ENCODE measurements around the gene DYNC1H1. TPM values are rescaled to one million over a fixed set of nuclear protein-coding genes. Genes with fewer than 3 reads are reported as not detected.

DYNC1H1 gene
- total RNA-seq, 1 experiment from 2014 or later = 438 TPM

DNA sequence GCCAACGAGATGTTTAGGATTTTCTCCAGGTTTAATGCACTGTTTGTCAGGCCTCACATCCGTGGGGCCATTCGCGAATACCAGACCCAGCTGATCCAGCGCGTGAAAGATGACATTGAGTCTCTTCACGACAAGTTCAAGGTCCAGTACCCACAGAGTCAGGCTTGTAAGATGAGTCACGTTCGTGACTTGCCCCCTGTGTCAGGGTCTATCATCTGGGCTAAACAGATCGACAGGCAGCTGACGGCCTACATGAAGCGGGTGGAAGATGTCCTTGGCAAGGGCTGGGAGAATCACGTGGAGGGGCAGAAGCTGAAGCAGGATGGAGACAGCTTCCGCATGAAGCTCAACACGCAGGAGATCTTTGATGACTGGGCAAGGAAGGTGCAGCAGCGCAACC lies 21.6 kb downstream of the DYNC1H1 start (continued):
- TF ChIP-seq ZNF232 (CRISPR knock-in tag; IDR thresholded peaks at IDR 0.05) = no peak
- TF ChIP-seq, protein P1, sequence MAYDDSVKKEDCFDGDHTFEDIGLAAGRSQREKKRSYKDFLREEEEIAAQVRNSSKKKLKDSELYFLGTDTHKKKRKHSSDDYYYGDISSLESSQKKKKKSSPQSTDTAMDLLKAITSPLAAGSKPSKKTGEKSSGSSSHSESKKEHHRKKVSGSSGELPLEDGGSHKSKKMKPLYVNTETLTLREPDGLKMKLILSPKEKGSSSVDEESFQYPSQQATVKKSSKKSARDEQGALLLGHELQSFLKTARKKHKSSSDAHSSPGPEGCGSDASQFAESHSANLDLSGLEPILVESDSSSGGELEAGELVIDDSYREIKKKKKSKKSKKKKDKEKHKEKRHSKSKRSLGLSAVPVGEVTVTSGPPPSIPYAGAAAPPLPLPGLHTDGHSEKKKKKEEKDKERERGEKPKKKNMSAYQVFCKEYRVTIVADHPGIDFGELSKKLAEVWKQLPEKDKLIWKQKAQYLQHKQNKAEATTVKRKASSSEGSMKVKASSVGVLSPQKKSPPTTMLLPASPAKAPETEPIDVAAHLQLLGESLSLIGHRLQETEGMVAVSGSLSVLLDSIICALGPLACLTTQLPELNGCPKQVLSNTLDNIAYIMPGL (CRISPR knock-in tag; IDR thresholded peaks at IDR 0.05) = no peak

DNA sequence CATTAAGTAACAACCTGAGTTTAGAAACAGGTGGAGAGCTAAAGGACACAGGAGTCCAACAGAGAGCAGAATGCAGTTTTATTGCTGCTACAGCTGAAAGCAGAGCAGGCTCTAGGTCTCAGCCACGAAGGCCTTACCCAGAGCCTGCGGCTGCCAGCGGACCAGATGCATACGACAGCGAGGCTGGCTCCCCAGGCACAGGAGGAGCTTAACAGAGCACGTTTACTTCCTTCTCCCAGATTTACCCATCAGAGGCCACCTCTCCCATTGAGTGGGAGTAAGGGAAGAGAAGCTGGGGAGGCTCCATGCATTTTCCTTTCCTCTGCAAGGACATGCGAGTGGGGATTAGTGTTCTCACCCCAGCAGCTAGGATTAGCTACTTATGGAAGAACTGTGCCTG lies 22.6 kb downstream of the DYNC1H1 start:
- Mint-ChIP-seq H3K27ac (no peak overlapping the region), H3K4me3 (no peak overlapping the region), H3K4me1 (no peaks in the 10 kb centered on the region), H3K36me3 (peaks cover 72% of the 10 kb centered on the region), H3K9me3 (no peaks in the 10 kb centered on the region), H3K27me3 (ENCODE audit: low read depth) (no peaks in the 10 kb centered on the region)
- ATAC-seq (no peak), DNase-seq (ENCODE audit: low spot score) (no peak)
- no peak for TF ChIP-seq ZNF121 (CRISPR knock-in tag; IDR thresholded peaks at IDR 0.05)
- no peak for TF ChIP-seq ESRRA (CRISPR knock-in tag; IDR thresholded peaks at IDR 0.05; ENCODE audit: borderline replicate concordance)
- TF ChIP-seq, protein P2, sequence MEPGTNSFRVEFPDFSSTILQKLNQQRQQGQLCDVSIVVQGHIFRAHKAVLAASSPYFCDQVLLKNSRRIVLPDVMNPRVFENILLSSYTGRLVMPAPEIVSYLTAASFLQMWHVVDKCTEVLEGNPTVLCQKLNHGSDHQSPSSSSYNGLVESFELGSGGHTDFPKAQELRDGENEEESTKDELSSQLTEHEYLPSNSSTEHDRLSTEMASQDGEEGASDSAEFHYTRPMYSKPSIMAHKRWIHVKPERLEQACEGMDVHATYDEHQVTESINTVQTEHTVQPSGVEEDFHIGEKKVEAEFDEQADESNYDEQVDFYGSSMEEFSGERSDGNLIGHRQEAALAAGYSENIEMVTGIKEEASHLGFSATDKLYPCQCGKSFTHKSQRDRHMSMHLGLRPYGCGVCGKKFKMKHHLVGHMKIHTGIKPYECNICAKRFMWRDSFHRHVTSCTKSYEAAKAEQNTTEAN (CRISPR knock-in tag; IDR thresholded peaks at IDR 0.05) = no peak
- TF ChIP-seq, protein P3, sequence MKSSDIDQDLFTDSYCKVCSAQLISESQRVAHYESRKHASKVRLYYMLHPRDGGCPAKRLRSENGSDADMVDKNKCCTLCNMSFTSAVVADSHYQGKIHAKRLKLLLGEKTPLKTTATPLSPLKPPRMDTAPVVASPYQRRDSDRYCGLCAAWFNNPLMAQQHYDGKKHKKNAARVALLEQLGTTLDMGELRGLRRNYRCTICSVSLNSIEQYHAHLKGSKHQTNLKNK (CRISPR knock-in tag; IDR thresholded peaks at IDR 0.05) = no peak
- no peak for TF ChIP-seq NFATC4 (CRISPR knock-in tag; IDR thresholded peaks at IDR 0.05)
- no peak for TF ChIP-seq ZNF138 (CRISPR knock-in tag; conservative IDR thresholded peaks at IDR 0.05)
- no peak for TF ChIP-seq OVOL2 (CRISPR knock-in tag; IDR thresholded peaks at IDR 0.05; ENCODE audit: borderline replicate concordance)
- CTCF ChIA-PET = no interaction called here
- POLR2A ChIA-PET = no interaction called here

DNA sequence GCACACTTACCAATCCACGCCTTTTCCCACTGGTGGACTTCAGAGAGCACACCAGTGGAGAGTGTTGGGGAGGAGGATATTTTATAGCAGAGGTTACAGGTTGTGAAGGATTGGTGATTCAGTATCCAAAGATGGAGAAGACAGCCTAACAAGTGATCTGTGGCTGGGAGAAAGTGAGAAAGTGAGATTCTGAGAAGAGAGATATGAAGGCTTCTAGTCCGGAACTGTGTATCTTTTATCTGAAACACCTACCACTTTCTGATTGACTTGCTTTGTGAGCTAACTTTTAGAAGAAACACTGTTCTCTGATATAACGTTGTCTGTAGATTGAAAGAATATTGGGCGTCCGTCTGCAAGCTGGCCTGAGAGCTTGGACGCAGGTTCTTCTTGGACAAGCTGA lies 24.0 kb downstream of the DYNC1H1 start:
- Mint-ChIP-seq H3K36me3 (peaks cover 76% of the 10 kb centered on the region), H3K27me3 (ENCODE audit: low read depth) (no peaks in the 10 kb centered on the region), H3K4me1 (no peaks in the 10 kb centered on the region), H3K27ac (no peak overlapping the region), H3K9me3 (no peaks in the 10 kb centered on the region), H3K4me3 (no peak overlapping the region)
- DNase-seq (ENCODE audit: low spot score) = no peak
- ChIA-PET POLR2A (no interaction called here), CTCF (no interaction called here)
- TF ChIP-seq MYBL2 (CRISPR knock-in tag; IDR thresholded peaks at IDR 0.05) = no peak
- TF ChIP-seq, protein P4, sequence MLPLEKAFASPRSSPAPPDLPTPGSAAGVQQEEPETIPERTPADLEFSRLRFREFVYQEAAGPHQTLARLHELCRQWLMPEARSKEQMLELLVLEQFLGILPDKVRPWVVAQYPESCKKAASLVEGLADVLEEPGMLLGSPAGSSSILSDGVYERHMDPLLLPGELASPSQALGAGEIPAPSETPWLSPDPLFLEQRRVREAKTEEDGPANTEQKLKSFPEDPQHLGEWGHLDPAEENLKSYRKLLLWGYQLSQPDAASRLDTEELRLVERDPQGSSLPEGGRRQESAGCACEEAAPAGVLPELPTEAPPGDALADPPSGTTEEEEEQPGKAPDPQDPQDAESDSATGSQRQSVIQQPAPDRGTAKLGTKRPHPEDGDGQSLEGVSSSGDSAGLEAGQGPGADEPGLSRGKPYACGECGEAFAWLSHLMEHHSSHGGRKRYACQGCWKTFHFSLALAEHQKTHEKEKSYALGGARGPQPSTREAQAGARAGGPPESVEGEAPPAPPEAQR (CRISPR knock-in tag; IDR thresholded peaks at IDR 0.05) = no peak
- TF ChIP-seq OVOL2 (CRISPR knock-in tag; IDR thresholded peaks at IDR 0.05; ENCODE audit: borderline replicate concordance) = no peak
- no peak for TF ChIP-seq ZNF671 (CRISPR knock-in tag; IDR thresholded peaks at IDR 0.05)
- TF ChIP-seq, protein P5, sequence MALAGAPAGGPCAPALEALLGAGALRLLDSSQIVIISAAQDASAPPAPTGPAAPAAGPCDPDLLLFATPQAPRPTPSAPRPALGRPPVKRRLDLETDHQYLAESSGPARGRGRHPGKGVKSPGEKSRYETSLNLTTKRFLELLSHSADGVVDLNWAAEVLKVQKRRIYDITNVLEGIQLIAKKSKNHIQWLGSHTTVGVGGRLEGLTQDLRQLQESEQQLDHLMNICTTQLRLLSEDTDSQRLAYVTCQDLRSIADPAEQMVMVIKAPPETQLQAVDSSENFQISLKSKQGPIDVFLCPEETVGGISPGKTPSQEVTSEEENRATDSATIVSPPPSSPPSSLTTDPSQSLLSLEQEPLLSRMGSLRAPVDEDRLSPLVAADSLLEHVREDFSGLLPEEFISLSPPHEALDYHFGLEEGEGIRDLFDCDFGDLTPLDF (CRISPR knock-in tag; IDR thresholded peaks at IDR 0.05) = no peak
- TF ChIP-seq PRRX2 (CRISPR knock-in tag; IDR thresholded peaks at IDR 0.05) = no peak
- ATAC-seq = no peak

DNA sequence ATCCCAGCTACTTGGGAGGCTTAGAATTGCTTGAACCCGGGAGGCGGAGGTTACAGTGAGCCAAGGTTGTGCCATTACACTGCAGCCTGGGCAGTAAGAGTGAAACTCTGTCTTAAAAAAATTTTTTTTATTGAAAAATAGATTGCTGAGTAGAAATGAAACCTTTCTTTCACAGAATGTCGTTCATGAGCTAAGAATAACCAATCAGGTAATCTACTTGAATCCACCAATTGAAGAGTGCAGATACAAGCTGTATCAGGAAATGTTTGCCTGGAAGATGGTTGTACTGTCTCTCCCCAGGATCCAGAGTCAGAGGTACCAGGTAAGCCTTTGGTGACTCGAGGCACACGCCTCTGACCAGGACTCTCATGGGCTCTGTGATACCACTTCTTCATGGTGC lies 27.0 kb downstream of the DYNC1H1 start:
- Mint-ChIP-seq H3K4me3 (no peak overlapping the region), H3K4me1 (no peaks in the 10 kb centered on the region), H3K27ac (no peak overlapping the region), H3K27me3 (ENCODE audit: low read depth) (no peaks in the 10 kb centered on the region), H3K36me3 (peaks cover 81% of the 10 kb centered on the region), H3K9me3 (no peaks in the 10 kb centered on the region)
- ATAC-seq (no peak), DNase-seq (ENCODE audit: low spot score) (no peak)
- POLR2A ChIA-PET = interaction anchor here (1.2 kb wide), 1 partner anchor 182 kb away, joined by 3 read pairs; no protein-coding TSS in a partner anchor
- CTCF ChIA-PET = interaction anchor here (0.7 kb wide), 1 partner anchor 148 kb away, joined by 3 read pairs; no protein-coding TSS in a partner anchor
- TF ChIP-seq GRHL2 (CRISPR knock-in tag; IDR thresholded peaks at IDR 0.05; ENCODE audit: insufficient replicate concordance, severe bottlenecking) (no peak), JUN (CRISPR knock-in tag; IDR thresholded peaks at IDR 0.05) (no peak), TEAD1 (CRISPR knock-in tag; IDR thresholded peaks at IDR 0.05) (no peak), SMAD4 (CRISPR knock-in tag; IDR thresholded peaks at IDR 0.05) (no peak), KAT7 (CRISPR knock-in tag; IDR thresholded peaks at IDR 0.05; ENCODE audit: borderline replicate concordance) (no peak), ZNF317 (CRISPR knock-in tag; IDR thresholded peaks at IDR 0.05; ENCODE audit: borderline replicate concordance, low read depth) (no peak), PRRX2 (CRISPR knock-in tag; IDR thresholded peaks at IDR 0.05) (no peak)
- TF ChIP-seq, protein P3 (CRISPR knock-in tag; IDR thresholded peaks at IDR 0.05) = no peak
